Mucosa of descending colon (tissue), 3 donors: ENCODE data around the gene PLCD3. TPM values are rescaled to one million over a fixed set of nuclear protein-coding genes. Genes with fewer than 3 reads are reported as not detected.

Experiments used
- ATAC-seq: fragments of 200-7000 bp; cut with Tn5 transposase; one replicate; pipeline ENCODE4 v1.9.1; 2020; ENCODE audit warnings: mild to moderate bottlenecking, moderate library complexity
- DNase-seq, 3 donors: peaks; one replicate each; pipeline ENCODE4 v3.0.0-alpha.2; 2020
- H3K36me3 ChIP-seq: fragments of 200-600 bp; one replicate; pipeline ENCODE4 v1.8.0; 2021; ENCODE audit warnings: low read depth, mild to moderate bottlenecking
- H3K4me1 ChIP-seq: fragments of 200-600 bp; one replicate; pipeline ENCODE4 v1.8.0; 2021; ENCODE audit warnings: low read depth, mild to moderate bottlenecking
- H3K4me3 ChIP-seq: fragments of 200-600 bp; one replicate; pipeline ENCODE4 v1.8.0; 2021; ENCODE audit warnings: mild to moderate bottlenecking
- H3K9me3 ChIP-seq: fragments of 200-600 bp; one replicate; pipeline ENCODE4 v1.8.0; 2021; ENCODE audit warnings: mild to moderate bottlenecking
- intact Hi-C, 2 donors: fragments of 100-400 bp; cut with DNase I in 1 of 2; cut with micrococcal nuclease in 1 of 2; formaldehyde crosslinking; loops; one replicate each; pipeline versions ENCODE4 v1.11.0 to v1.11.1; 2022; cut with DNase I, micrococcal nuclease
- total RNA-seq, 3 donors: library from RNA; stranded (reverse); fragmentation: NEBNext Ultra II Directional in 2 of 3; extraction: Animal tissue kit (Norgen Biotek cat#: 25700) in 2 of 3; gene quantifications; one replicate each; pipeline versions ENCODE4 v1.2.1 to v1.2.4, GENCODE V29; 2021 to 2023
- TF ChIP-seq, protein P1 (sequence below): fragments of 200-600 bp; IDR thresholded peaks from one replicate; pipeline ENCODE4 v1.8.0; 2022; ENCODE audit warnings: antibody characterized with exemption, mild to moderate bottlenecking
- donor health status: DM: no; HTN: no; CAD: no; lungs with moderate emphysema.
- donor health status: DM: no; HTN: no; CAD: no.
- donor health status: DM: no; HTN: yes; CAD: no.

PLCD3 gene
- total RNA-seq, 3 donors from 2014 or later: 205 to 562 (median 232) TPM

DNA sequence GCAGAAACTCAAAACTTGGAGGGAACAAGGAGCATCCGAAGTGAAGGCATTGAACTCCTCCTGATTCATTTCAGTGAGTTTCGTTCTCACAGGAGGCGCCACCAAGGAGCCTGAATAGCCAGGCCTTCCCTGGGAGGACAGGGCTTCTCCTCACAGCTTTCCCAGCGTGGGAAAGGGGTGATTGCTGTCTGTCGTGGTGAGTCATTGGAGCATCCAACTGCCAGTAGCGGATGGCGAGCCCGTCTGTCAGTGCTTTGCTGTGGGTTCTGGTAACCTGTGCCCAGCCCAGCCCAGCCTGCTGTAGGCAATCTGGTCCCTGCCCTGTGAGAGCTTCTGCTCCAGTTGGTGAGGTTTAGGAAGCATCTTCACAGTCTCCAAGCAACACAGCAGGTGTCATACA is 28.3 kb downstream of the PLCD3 start:
- ATAC-seq (no peak), DNase-seq (no peak)
- intact Hi-C loops: no loop called here
- Histone ChIP-seq H3K9me3 (no peaks in the 10 kb centered on the region), H3K4me3 (no peak overlapping the region), H3K36me3 (peaks cover 17% of the 10 kb centered on the region), H3K4me1 (no peaks in the 10 kb centered on the region)
- TF ChIP-seq, protein P1, sequence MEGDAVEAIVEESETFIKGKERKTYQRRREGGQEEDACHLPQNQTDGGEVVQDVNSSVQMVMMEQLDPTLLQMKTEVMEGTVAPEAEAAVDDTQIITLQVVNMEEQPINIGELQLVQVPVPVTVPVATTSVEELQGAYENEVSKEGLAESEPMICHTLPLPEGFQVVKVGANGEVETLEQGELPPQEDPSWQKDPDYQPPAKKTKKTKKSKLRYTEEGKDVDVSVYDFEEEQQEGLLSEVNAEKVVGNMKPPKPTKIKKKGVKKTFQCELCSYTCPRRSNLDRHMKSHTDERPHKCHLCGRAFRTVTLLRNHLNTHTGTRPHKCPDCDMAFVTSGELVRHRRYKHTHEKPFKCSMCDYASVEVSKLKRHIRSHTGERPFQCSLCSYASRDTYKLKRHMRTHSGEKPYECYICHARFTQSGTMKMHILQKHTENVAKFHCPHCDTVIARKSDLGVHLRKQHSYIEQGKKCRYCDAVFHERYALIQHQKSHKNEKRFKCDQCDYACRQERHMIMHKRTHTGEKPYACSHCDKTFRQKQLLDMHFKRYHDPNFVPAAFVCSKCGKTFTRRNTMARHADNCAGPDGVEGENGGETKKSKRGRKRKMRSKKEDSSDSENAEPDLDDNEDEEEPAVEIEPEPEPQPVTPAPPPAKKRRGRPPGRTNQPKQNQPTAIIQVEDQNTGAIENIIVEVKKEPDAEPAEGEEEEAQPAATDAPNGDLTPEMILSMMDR: no peak

DNA sequence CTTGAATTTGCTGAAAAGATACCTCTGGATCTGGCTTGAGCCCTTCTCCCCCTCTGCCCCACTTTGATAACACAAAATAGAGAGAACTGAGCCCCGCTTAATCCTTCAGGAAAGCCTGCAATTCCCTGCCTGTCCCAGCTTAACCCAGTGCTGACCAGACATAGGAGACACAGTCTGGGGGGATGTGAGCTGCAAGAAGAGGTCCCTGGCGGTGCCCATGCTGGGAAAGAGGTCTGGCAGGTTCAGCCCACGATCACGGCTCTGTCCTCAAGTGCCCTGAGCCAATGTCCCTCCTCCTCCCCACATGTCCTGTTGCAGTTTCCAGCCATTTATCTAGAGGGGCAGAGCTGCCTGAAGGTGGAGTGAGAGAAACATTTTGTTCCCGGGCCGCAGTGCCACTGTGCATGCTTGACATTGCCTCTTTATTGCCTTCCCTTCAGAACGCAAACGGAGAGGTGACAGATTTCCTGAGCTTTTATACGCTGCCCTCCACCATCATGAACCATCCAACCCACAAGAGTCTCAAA is 29.0 kb downstream of the PLCD3 start:
- TF ChIP-seq, protein P1: no peak
- DNase-seq: no peak
- intact Hi-C loops: no loop called here
- Histone ChIP-seq H3K9me3 (no peaks in the 10 kb centered on the region), H3K4me1 (no peaks in the 10 kb centered on the region), H3K36me3 (peaks cover 17% of the 10 kb centered on the region), H3K4me3 (no peak overlapping the region)
- ATAC-seq: no peak

DNA sequence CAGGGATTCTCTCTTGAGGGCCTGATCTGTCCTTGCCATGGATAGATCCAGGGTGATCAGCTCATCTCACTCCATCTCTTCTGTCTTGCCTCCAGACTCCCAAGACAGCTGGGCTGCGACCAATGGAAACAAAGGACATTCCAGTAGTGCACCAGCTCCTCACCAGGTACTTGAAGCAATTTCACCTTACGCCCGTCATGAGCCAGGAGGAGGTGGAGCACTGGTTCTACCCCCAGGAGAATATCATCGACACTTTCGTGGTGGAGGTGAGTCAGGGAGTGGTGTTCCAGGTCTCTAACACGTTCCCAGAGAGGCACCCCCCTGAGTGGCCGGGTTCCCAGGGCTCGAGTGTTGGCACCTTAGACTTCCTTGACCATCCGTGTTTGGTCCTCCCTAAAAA is 29.5 kb downstream of the PLCD3 start:
- ATAC-seq (no peak), DNase-seq (no peak)
- Histone ChIP-seq H3K4me3 (no peak overlapping the region), H3K36me3 (peaks cover 17% of the 10 kb centered on the region), H3K9me3 (no peaks in the 10 kb centered on the region), H3K4me1 (no peaks in the 10 kb centered on the region)
- intact Hi-C loops: no loop called here
- TF ChIP-seq, protein P1: no peak

DNA sequence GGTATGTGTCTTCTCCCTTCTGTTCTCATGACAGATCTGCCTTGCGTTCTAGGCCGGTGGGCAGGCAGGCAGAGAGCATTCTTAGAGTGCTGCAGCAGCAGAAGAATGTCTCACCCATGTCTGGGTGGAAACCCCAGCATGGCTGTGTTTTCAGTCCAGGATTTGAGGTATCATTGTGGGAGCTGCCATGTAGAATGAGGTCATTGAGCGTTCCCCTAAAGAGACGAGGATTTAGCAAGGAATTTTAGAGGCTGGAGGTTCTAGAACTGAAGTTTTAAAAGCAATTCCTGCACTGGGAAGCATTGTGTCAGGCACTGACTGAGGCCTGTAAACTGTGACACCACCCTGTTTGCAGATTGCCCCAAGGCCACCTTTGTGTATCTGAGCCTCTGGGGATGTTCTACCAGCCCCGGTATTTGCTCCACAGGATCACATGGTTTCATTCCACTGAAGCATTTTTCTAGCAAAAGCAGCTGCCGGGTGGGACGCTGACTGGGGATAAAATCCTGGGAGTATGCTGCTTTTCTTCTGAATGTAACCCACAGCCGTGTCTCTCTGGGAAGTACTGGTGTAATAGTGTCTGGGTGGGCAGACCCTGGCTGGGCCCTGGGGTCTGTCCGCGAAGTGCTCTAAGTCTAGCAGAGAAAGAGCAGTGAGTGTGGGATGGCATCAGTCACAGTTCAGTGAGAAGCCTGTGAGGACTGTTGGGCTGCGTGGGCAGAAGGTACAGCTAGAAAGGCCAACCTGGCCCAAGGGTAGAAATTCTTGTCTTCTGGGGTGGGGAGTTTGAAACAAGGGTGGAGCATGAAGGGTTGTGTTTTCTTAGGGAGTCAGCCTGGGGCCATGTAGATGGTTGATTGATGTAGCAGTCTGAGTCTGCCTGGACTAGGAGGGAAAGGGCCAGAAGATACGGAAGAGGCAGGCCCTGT is 30.2 kb downstream of the PLCD3 start:
- Histone ChIP-seq H3K4me3 (no peak overlapping the region), H3K4me1 (no peaks in the 10 kb centered on the region), H3K36me3 (peaks cover 22% of the 10 kb centered on the region), H3K9me3 (no peaks in the 10 kb centered on the region)
- DNase-seq (no peak), ATAC-seq (no peak)
- TF ChIP-seq, protein P1: no peak
- intact Hi-C loops: no loop called here

DNA sequence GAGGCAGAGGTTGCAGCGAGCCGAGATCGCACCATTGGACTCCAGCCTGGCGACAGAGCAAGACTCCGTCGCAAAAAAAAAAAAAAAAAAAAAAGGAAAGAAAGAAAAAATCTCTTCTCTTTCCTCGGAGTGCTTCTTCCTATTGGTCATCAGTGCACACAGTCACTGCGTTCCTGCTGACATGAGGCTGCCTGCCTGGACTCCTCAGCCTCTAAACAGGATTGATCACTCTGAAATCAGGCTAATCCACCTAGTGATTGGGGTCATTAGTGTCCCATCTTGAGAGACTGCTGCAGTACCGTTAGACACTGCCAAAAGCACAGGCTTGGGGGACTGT is 30.8 kb downstream of the PLCD3 start:
- H3K4me3 ChIP-seq: no peak overlapping the region
- TF ChIP-seq, protein P1: no peak
- H3K36me3 ChIP-seq: peaks cover 22% of the 10 kb centered on the region
- intact Hi-C loops: no loop called here
- no peak for DNase-seq
- no peaks in the 10 kb centered on the region for H3K4me1 ChIP-seq
- H3K9me3 ChIP-seq: no peaks in the 10 kb centered on the region
- ATAC-seq: no peak
